Measurements from ENCODE around the gene USP5. TPM values are rescaled to one million over a fixed set of nuclear protein-coding genes. Genes with fewer than 3 reads are reported as not detected.

The USP5 gene
- total and polyA plus RNA-seq, 2 donors (not counting 3 experiments of a cell fraction or from before 2014, with no cell fraction given): 68.9 to 135 TPM

DNA sequence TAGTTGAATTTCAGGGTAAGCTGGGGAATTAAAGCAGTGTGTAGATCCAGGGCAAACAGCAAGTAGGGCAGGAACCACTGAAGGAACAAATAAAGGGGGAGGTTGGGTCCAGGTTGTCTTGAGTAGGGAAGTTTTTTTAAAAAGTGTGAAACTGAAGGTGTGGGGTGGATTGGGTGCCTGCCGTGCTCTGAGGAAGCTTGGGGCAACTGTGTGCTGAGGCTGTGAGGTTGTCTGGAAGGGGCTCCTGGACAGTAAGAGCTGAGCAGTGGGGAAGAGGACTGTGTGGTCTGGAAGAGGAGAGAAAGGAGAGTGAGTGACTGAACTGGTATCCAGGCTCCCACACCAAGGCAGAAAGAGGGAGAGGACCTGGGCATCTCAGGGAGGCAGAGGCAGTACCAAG lies 41.2 kb upstream of the USP5 start:
- Histone ChIP-seq H3K4me2 (ENCODE audit: insufficient read depth, low read length) (no peak overlapping the region), H3K9me1 (replicated peaks; ENCODE audit: control insufficient read depth, extremely low read depth, insufficient read depth, low read length) (no peaks in the 10 kb centered on the region), H3K36me3 (ENCODE audit: control insufficient read depth in 2 of 2, extremely low read depth in 1 of 2, insufficient read depth in 2 of 2, low read length in 2 of 2) (no peaks in the 10 kb centered on the region), H3K4me3 (replicated peaks in 1 of 3; ENCODE audit: insufficient read depth in 1 of 3, low read depth in 1 of 3, low read length in 3 of 3) (no peak overlapping the region), H3K79me2 (ENCODE audit: control insufficient read depth, insufficient read depth, low read length) (no peaks in the 10 kb centered on the region), H3K27me3 (ENCODE audit: control insufficient read depth in 2 of 2, insufficient read depth in 2 of 2, low read length in 2 of 2) (peaks cover 0 to 11% of the 10 kb centered on the region in 2 experiments), H3K9ac (replicated peaks; ENCODE audit: extremely low read depth, insufficient read depth, low read length) (no peak overlapping the region), H4K20me1 (replicated peaks; ENCODE audit: control insufficient read depth, extremely low read depth, insufficient read depth, low read length) (no peaks in the 10 kb centered on the region), H3K4me1 (ENCODE audit: control insufficient read depth, extremely low read depth, insufficient read depth, low read length) (no peaks in the 10 kb centered on the region), H3K27ac (ENCODE audit: insufficient read depth, low read depth, low read length) (no peak overlapping the region), H2AFZ (ENCODE audit: low read depth, low read length) (no peak overlapping the region), H3K9me3 (replicated peaks; ENCODE audit: control insufficient read depth, insufficient read depth, low read length) (no peaks in the 10 kb centered on the region)
- dilution Hi-C loops (cut with MboI; ENCODE audit: extremely low pct_ligation_motif_present, low sequenced_read_pairs) (no loop called here), intact Hi-C loops (cut with micrococcal nuclease) (no loop called here)
- no peak for TF ChIP-seq JUN (IDR thresholded peaks at IDR 0.05; ENCODE audit: borderline replicate concordance, insufficient read depth, insufficient read length, low read depth)
- no peak for TF ChIP-seq MYC (IDR thresholded peaks at IDR 0.05; ENCODE audit: low read depth, low read length)
- TF ChIP-seq CTCF (IDR thresholded peaks at IDR 0.05; ENCODE audit: extremely low read depth in 1 of 2, insufficient read depth in 1 of 2, low read depth in 1 of 2, low read length in 2 of 2): no peak
- TF ChIP-seq, protein P1, sequence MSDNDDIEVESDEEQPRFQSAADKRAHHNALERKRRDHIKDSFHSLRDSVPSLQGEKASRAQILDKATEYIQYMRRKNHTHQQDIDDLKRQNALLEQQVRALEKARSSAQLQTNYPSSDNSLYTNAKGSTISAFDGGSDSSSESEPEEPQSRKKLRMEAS (IDR thresholded peaks at IDR 0.05; ENCODE audit: insufficient read depth, insufficient read length): no peak
- TF ChIP-seq GATA2 (IDR thresholded peaks at IDR 0.05; ENCODE audit: insufficient read depth, insufficient read length, low read depth, low read length): no peak
- TF ChIP-seq EZH2 (IDR thresholded peaks at IDR 0.05; ENCODE audit: borderline replicate concordance, low read depth, low read length, severe bottlenecking): no peak
- no peak for TF ChIP-seq POLR2AphosphoS5 (IDR thresholded peaks at IDR 0.05; ENCODE audit: insufficient read depth, low read depth, low read length)
- no peak for TF ChIP-seq POLR2A (IDR thresholded peaks at IDR 0.05; ENCODE audit: low read depth, low read length)
- TF ChIP-seq FOS (IDR thresholded peaks at IDR 0.05; ENCODE audit: borderline replicate concordance, insufficient read depth, low read length): no peak
- BruUV-seq (replicated peaks): no TSS peak
- CTCF ChIA-PET: interaction anchor here (1.0 to 1.1 kb wide), 2 partner anchors 44 to 58 kb away, joined by 3 to 6 read pairs; partner anchors contain the start of gene MLF2
- DNase-seq (ENCODE audit: low read depth, low spot score) (no peak), FAIRE-seq (no peak)
- POLR2A ChIA-PET: no interaction called here
